G401 (cell line): ENCODE results near the gene TMTC3. TPM values are rescaled to one million over a fixed set of nuclear protein-coding genes. Genes with fewer than 3 reads are reported as not detected.
"Not testable (repeated sequence)": the region's sequence is repeated elsewhere in the genome, so short reads cannot be mapped to it uniquely, and the experiment has no call there.

Experiments used
- DNase-seq: peaks from one replicate; pipeline ENCODE4 v3.0.0-alpha.2; 2015; ENCODE audit warnings: low spot score
- in situ Hi-C: cut with HindIII; loops from 2 replicates; pipeline ENCODE4 v1.10.0; 2016; ENCODE audit warnings: low sequenced_read_pairs, mixed read lengths
- total RNA-seq: library from RNA; depleted of rRNA; stranded (reverse); fragments of >200 nt; shearing (Covaris generic); gene quantifications from 2 replicates; pipeline ENCODE4 v1.2.3, GENCODE V29; 2014

Gene TMTC3
- total RNA-seq, 1 experiment from 2014 or later = 20.1 TPM

DNA sequence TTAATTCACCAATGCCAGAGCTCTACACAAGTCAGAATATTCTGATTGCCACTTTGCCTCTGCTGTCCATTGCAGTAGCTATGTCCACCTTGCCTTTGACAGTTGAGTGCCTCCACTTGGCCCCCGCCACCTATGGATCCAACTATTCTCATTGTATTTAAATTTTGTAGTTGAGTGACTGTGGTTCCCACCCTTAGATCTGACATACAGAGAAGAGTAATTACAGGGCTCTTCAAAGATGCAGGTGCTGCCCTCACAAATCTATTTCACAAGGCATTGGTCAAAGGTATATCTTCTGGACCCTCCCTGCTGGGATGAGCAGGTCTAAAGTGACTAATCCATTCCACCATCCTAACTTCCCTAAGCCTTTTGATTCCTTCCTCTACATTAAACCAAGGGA is 68.2 kb downstream of the TMTC3 start:
- in situ Hi-C loops, DNase-seq: not testable (repeated sequence)

DNA sequence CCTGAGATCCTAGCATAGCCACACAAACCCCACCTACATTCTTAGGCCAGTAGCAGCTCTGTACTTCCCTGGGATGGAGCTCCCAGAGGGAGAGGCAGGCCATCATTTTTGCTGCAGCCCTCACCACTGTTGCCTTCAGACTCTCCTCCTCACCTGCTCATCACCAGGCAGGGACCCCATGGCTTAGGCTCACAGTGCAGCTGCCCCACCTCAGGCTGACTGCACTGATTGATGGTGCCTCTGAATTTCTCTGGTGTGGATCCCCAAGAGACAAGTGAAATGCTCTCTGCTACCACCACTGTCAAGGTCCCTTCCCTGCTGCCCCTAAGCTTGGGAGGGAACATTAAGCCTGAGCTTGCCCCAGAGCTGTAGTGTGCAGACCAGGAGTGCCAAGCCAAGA is 76.2 kb downstream of the TMTC3 start:
- in situ Hi-C loops = no loop called here
- DNase-seq = no peak

DNA sequence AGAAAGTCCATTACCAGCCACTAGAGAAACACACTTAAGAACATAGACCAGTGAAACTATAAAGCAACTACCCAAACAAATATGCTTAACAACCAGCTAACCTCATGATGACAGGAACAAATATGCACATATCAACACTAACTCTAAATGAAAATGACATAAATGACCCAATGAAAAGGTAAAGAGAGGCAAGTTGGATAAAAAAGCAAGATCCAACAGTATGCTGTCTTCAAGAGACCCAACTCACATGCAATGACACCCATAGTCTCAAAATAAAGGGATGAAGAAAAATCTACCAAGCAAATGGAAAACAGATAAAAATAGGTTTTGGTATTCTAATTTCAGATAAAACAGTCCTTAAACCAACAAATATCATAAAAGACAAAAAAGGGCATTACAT is 77.8 kb downstream of the TMTC3 start:
- no peak for DNase-seq
- in situ Hi-C loops = no loop called here

DNA sequence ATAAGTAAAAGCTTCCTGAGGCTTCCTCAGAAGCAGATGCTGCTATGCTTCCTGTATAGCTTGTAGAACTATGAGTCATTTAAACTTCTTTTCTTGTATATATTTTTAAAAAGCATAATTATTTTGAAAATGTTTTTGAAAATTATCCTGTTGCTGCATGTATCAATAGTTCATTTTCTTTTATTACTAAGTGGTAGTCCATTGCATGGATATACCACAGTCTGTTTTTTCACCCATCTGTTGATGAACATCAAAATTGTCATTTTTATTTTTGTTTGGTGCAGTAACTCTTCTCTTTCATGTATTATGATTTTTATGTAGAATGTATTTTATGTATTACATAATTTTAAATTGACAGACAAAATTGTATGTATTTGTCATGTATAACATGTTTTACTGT is 81.4 kb downstream of the TMTC3 start:
- in situ Hi-C loops = no loop called here
- no peak for DNase-seq

DNA sequence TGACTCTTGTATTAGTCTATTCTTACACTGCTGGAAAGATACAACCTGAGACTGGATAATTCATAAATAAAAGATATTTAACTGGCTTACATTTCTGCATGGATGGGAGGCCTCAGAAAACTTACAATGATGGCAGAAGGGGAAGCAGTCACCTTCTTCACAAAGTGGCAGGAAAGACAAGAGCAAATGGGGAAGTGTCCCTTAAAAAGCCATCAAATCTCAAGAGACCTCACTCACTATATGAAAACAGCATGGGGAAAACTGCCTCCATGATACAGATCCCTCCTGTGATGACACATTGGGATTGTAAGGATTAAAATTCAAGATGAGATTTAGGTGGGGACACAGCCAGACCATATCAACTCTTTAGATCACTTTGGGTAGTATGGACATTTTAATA is 83.7 kb downstream of the TMTC3 start:
- in situ Hi-C loops = no loop called here
- no peak for DNase-seq

DNA sequence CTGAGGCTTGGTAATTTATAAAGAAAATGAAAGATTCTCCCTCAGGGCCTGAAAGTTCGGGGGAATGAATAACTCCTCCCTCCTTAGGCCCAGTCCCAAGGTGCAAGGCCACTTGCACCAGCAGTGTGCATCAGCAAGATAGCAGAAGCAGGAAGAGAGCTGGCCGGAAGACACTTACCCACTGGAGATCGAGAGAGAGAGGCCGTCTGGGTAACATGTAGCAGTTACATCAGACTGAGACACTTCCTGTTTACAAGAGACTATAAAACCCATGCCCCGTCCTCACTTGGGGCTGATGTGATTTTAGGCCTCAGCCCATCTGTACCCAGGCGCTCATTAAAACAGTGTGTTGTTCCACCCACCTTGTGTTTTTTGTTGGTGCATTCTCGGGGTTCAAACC is 85.2 kb downstream of the TMTC3 start:
- DNase-seq = no peak
- in situ Hi-C loops = no loop called here

DNA sequence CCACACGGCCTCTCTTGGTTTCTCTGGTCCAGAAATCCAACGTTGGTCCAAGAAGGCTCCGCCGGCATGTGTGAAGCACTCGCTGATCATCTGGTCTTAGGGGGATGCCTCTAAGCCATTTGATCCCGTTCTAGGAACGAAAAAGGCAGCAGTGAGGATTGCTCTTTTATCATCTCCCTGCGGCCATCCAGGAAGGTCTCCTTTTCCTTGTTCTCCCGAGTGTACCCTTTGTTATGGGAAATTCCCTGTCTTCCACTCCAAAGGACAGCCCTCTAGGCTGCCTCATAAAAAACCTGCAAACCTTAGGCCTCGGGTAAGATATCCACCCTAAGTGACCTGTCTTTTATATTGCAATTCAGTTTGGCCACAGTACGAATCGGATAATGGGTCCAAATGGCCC is 85.8 kb downstream of the TMTC3 start:
- in situ Hi-C loops = no loop called here
- DNase-seq = no peak

DNA sequence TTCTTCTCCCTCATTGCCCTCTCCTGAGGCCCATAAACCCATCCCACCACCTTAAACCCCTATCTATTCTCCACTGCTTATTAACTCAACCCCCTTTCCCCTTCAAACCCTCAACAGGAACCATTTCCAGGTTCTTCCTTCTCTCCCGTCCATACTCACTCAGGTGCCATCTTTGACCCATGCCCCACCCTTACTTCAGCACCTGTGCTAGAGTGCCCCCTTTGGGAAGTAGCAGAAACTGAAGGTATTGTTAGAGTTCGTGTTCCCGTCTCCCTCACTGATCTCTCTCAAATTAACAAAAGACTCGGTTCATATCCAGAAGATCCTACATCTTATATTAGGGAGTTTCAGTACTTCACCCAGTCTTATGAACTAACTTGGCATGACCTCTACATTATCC is 86.6 kb downstream of the TMTC3 start:
- in situ Hi-C loops = no loop called here
- no peak for DNase-seq

DNA sequence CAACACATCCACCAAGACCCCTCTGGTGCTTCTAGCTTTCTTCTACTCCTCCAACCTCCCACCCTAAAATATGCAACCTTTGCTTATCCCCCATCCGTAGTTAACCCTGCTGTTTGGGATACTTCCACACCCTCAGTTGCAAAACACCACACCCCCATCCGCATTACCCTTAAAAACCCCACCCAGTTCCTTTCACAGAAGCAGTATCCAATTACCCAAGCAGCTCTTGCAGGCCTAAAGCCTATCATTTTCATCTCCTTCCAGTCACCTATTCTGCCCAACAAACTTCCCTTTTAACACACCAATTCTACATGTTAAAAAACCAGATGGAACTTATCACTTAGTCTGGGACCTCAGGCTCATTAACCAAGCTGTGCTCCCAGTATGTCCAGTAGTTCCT is 88.2 kb downstream of the TMTC3 start:
- in situ Hi-C loops = no loop called here
- DNase-seq = no peak

DNA sequence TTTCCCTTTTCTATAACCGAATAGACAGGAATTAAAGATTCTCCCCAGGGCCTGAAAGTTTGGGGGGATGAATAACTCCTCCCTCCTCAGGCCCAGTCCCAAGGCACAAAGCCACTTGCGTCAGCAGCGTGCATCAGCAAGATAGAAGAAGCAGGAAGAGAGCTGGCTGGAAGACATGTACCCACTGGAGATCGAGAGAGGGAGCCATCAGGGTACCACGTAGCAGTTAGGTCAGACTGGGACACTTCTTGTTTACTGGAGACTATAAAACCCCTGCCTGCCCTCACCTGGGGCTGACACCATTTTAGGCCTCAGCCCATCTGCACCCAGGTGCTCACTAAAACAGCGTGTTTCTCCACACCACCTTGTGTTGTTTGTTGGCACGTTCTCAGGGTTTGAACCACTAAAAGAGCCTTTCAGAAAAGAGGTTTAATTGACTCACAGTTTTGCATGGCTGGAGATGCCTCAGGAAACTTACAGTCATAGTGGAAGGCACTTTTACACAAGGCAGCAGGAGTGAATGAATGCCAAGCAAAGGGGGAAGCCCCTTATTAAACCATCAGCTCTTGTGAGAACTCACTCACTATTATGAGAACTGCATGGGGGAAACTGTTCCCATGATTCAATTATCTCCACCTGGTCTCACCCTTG is 93.2 kb downstream of the TMTC3 start:
- in situ Hi-C loops = no loop called here
- DNase-seq = no peak

DNA sequence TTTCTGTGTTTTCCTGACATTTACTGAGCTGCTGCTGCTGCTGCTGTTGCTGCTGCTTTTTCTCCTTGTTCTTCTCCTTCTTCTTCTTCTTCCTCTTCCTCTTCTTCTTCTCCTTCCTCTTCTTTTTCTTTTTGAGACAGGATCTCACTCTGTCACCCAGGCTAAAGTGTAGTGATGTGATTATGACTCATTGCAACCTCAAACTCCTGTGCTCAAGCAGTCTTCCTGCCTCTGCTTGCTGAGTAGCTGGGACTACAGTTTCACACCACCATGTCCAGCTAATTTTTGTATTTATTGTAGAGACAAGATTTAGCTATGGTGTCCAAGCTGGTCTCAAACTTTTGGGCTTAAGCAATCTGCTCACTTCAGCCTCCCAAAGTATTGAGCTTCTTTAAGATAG is 95.8 kb downstream of the TMTC3 start:
- DNase-seq = no peak

DNA sequence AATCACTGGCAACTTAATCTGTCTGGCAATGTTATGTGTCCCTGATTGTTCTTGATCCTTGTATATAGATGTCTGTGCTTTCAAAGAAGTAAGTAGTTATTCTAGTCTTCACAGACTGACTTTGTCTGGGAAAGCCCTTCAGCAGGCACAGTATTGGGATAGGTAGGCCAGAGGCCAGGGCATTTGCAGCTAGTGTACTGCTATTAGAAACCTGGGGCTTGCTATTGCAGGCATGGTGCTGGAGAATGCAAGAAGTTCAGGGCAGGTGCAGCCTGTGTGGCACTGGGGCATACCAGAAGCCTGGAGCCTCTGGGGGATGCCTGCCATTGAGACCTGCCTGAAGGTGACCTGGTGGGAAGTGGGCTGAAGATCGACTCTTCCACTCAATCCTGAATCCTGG is 96.3 kb downstream of the TMTC3 start:
- DNase-seq = no peak
- in situ Hi-C loops = no loop called here

More for the DNA sequence above, 95.8 kb downstream of the TMTC3 start:
- in situ Hi-C loops = no loop called here

DNA sequence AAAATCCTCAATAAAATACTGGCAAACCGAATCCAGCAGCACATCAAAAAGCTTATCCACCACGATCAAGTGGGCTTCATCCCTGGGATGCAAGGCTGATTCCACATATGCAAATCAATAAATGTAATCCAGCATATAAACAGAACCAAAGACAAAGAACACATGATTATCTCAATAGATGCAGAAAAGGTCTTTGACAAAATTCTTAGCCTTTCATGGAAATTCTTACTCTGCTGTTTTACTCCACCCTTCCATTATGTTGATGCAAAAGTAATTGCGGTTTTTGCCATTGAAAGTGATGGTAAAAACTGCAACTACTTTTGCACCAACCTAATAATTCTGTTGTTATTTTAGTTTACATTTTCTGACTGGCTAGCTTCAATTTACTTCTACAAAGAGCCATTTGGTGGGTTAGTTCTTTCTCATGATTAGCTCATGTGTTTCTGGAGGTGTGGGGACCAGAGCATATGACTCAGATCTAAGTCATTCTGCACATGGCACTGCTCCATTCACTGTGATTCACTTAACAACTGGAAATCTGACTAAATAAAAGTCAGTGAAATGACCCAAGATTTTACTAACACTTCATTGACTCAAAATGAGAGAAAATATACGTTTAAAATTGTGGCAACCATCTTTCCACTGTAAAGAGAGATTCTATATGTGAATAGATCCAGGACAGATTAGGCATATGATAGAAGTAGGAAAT is 99.9 kb downstream of the TMTC3 start:
- no peak for DNase-seq
- in situ Hi-C loops = no loop called here

DNA sequence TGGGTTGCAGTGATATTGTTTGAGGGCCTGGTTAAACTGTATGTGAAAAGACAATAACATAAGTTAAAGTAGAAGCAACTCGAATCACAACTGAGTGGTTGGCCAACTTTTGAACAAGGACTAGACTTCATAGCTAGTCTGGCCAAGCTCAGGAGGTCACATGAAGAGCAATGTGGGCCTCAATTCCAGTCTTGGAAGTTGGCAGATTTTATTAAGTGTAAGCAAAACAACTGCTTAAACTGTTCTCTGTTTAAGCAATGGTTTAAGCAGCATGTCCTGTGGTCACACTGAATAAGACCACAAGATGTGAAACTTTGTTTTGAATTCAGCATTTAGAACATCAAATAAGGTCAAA is 100.4 kb downstream of the TMTC3 start:
- in situ Hi-C loops = no loop called here
- DNase-seq = no peak

DNA sequence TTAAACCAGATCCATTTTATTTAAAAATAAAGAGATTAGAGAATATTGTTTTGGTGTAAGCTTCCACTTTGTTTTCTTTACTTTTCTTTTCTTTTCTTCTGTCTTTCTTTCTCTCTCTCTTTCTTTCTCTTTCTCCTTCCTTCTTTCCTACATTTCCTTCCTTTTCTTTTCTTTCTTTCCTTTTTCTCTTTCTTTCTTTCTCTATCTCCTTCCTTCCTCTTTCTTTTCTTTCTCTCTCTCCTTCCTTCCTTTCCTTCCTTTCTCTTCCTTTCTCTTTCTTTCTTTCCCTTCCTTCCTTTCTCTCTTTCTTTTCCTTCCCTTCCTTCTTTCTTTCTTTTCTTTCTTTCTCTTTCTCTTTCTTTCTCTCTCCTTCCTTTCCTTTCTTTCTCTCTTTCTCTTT is 100.8 kb downstream of the TMTC3 start:
- in situ Hi-C loops = no loop called here
- no peak for DNase-seq

DNA sequence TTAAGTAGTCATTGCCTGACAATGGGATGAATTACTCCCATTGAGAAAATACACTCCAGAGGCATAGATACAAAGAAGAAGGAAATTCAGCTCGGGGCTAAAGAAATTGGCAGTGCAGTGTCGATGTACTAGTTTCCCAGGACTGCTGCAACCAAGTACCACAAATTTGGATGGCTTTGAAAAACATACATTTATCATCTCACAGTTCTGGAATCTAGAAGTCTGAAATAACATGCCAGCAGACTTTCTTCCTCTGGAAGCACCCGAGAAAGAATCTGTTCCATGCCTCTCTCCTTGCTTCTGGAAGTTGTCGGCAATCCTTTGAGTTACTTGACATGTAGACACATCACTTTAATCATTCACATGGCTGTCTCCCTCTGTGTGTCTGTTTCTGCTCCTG is 101.9 kb downstream of the TMTC3 start:
- in situ Hi-C loops = no loop called here

DNA sequence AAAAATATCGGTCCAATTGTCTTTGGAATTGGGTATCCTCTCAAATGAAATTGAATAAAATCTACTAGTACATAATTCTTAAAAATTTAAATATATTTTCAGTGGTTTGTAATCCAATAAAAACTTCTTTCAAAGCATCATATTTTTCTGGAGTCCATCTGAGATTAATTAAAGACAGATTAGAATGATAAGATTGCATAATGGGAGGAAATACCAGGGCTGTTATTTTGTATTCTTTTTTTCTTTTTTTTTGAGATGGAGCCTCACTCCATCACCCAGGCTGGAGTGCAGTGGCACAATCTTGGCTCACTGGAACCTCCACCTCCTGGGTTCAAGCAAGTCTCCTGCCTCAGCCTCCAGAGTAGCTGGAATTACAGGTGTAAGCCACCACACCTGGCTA is 103.8 kb downstream of the TMTC3 start:
- no peak for DNase-seq
- in situ Hi-C loops = no loop called here

More for the DNA sequence above, 101.9 kb downstream of the TMTC3 start:
- no peak for DNase-seq

DNA sequence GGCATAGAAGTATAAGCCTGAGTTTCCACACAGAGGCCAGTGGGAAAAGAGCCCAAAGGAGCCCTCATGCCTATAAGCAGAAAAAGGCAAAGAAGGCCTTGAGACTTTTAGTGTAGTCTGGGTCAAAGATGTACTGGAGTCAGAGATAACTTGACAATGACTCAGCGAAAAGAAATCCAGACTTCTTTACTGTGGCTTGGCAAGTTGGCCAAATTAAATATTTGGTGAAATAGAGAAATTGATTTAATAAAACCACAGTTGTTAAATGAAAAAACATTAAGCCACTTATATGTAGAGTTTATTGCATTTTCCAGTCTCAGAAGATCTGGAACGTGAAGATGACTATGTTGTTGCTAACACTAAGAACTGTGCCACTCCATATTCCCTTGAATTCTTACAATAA is 105.1 kb downstream of the TMTC3 start:
- in situ Hi-C loops = no loop called here
- no peak for DNase-seq

DNA sequence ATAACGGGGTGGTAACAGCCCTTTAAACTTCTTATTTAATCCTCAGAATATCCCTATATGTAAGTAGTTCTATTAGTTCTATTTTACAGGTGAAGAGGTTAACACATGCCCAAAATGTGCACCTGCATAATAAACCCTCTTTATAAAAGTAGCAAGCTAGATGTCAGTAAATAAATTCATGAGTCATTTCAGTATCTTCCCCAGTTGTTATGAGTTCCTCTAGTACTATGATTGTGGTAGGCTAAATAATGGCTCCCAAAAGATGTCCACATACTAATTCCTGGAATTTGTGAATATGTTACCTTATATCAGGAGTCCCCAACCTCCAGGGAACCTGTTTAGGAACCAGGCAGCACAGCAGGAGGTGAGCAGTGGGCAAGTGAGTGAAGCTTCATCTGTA is 106.5 kb downstream of the TMTC3 start:
- in situ Hi-C loops = no loop called here
- DNase-seq = no peak
